Uterus (tissue), 2 donors: ENCODE measurements around the gene RMND1.

Source experiments
- POLR2A ChIP-seq, 2 donors: fragments of 450-650 bp; IDR thresholded peaks; one replicate each; pipeline ENCODE4 v1.6.1; 2016; ENCODE audit warnings: antibody characterized with exemption in 2 of 2, mild to moderate bottlenecking in 1 of 2, moderate library complexity in 1 of 2
- TF ChIP-seq, protein P1 (sequence below), 4 experiments: fragments of 200-600 bp in 2 of 4; fragments of 450-650 bp in 2 of 4; sonication (generic) in 2 of 4; IDR thresholded peaks; one replicate each; pipeline ENCODE4 v1.5.1; 2016 to 2019; ENCODE audit warnings: antibody characterized with exemption in 4 of 4, mild to moderate bottlenecking in 2 of 4, moderate library complexity in 1 of 4

DNA sequence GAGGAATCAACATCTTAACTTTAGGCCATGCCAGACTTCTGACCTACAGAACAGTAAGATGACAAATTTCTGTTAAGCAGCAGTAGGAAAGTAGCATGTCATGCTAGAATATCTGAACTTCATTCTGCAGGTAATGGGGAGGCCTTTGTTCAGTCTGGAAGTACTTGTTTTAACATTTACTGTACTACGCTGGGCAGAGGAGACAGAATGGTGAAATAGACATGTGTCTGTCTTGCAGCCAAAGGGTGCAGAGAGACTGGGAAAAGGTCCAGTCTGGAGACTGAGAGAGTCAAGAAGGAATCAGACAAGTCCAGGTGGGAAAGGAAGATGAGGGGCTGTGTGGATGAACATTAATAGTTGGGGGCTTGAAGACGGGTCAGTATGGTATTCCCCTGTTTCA lies 43.1 kb downstream of the RMND1 start:
- TF ChIP-seq POLR2A (IDR thresholded peaks at IDR 0.05) = no peak
- TF ChIP-seq, protein P1, sequence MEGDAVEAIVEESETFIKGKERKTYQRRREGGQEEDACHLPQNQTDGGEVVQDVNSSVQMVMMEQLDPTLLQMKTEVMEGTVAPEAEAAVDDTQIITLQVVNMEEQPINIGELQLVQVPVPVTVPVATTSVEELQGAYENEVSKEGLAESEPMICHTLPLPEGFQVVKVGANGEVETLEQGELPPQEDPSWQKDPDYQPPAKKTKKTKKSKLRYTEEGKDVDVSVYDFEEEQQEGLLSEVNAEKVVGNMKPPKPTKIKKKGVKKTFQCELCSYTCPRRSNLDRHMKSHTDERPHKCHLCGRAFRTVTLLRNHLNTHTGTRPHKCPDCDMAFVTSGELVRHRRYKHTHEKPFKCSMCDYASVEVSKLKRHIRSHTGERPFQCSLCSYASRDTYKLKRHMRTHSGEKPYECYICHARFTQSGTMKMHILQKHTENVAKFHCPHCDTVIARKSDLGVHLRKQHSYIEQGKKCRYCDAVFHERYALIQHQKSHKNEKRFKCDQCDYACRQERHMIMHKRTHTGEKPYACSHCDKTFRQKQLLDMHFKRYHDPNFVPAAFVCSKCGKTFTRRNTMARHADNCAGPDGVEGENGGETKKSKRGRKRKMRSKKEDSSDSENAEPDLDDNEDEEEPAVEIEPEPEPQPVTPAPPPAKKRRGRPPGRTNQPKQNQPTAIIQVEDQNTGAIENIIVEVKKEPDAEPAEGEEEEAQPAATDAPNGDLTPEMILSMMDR (IDR thresholded peaks at IDR 0.05) = no peak
